GM12878 (cell line): Measurements from ENCODE around the gene ANKRD13C. TPM values are rescaled to one million over a fixed set of nuclear protein-coding genes. Genes with fewer than 3 reads are reported as not detected.
A peak's percentile ranks its signal among the peaks of the same experiment; 100 is the strongest.

Experiments used
- ATAC-seq: fragments of 200-7000 bp; cut with Tn5 transposase; 3 replicates; pipeline ENCODE4 v1.9.1; 2020; ENCODE audit warnings: mild to moderate bottlenecking, moderate library complexity
- BruUV-seq: library from RNA; stranded (reverse); fragments of 400-500 nt; replicated peaks from 2 replicates; lab custom pipeline; 2021; lab: Mats Ljungman, UMichigan
- CTCF ChIA-PET: fragments of 300-600 bp; sonication (Branson Sonifier 250); formaldehyde crosslinking; extraction: SDS; loops from one replicate; lab custom pipeline; 2021; ENCODE audit warnings: inconsistent platforms; lab: Yijun Ruan, JAX
- POLR2A ChIA-PET: fragments of 350-600 bp; formaldehyde crosslinking; extraction: SDS; loops from one replicate; lab custom pipeline; 2021; ENCODE audit warnings: inconsistent platforms; lab: Charles Lee
- RAD21 ChIA-PET: fragments of 300-600 bp; sonication (Branson Sonifier 250); formaldehyde crosslinking; loops from one replicate; lab custom pipeline; 2023; ENCODE audit warnings: antibody characterized with exemption; ENCODE audit not compliant: unreplicated experiment; lab: Charles Lee
- SMC1A ChIA-PET: fragments of 300-600 bp; sonication (Branson Sonifier 250); formaldehyde crosslinking; loops from one replicate; lab custom pipeline; 2023; ENCODE audit not compliant: unreplicated experiment, uncharacterized antibody; lab: Charles Lee
- DNase-seq: peaks from one replicate; pipeline ENCODE4 v3.0.0-alpha.2; 2011; ENCODE audit warnings: low read depth, low spot score
- FAIRE-seq: peaks from 3 replicates; lab custom pipeline; 2011; peaks lifted over from hg19 to GRCh38; lab: Jason Lieb, UNC
- H2AFZ ChIP-seq: 2 replicates; pipeline ENCODE4 v1.6.0; 2011; ENCODE audit warnings: low read depth, low read length, control low read depth; ENCODE audit not compliant: control insufficient read depth
- H3K27ac ChIP-seq: 2 replicates; pipeline ENCODE4 v1.5.1; 2011; ENCODE audit warnings: control low read depth; ENCODE audit not compliant: control insufficient read depth, insufficient read depth
- H3K27me3 ChIP-seq, 2 experiments: replicated peaks in 1 of 2; 2 replicates each; pipeline versions ENCODE4 v1.6.0 to v1.6.1; 2011; ENCODE audit warnings: low read length in 1 of 2; ENCODE audit not compliant: control insufficient read depth in 2 of 2, insufficient read depth in 2 of 2
- H3K36me3 ChIP-seq, 2 experiments: 2 replicates each; pipeline ENCODE4 v1.5.1; 2011; ENCODE audit warnings: low read length in 1 of 2; ENCODE audit not compliant: control insufficient read depth in 2 of 2, insufficient read depth in 2 of 2
- H3K4me1 ChIP-seq: 2 replicates; pipeline ENCODE4 v1.6.1; 2011; ENCODE audit warnings: mild to moderate bottlenecking, low read length, moderate library complexity, mixed read lengths; ENCODE audit not compliant: control insufficient read depth, insufficient read depth
- H3K4me2 ChIP-seq: 2 replicates; pipeline ENCODE4 v1.6.0; 2011; ENCODE audit warnings: control low read depth; ENCODE audit not compliant: control insufficient read depth, insufficient read depth
- H3K4me3 ChIP-seq: fragments of 200-600 bp; sonication (generic); 2 replicates; pipeline ENCODE4 v1.5.1; 2016
- H3K79me2 ChIP-seq: 2 replicates; pipeline ENCODE4 v1.6.0; 2011; ENCODE audit warnings: low read length; ENCODE audit not compliant: control insufficient read depth, insufficient read depth
- H3K9ac ChIP-seq: 2 replicates; pipeline ENCODE4 v1.8.0; 2011; ENCODE audit warnings: low read length, control low read depth, mixed read lengths; ENCODE audit not compliant: control insufficient read depth, insufficient read depth
- H3K9me3 ChIP-seq: replicated peaks from 3 replicates; pipeline ENCODE4 v1.5.1; 2011; ENCODE audit warnings: mild to moderate bottlenecking, low read length; ENCODE audit not compliant: control insufficient read depth, insufficient read depth
- H4K20me1 ChIP-seq: 2 replicates; pipeline ENCODE4 v1.6.0; 2011; ENCODE audit not compliant: control insufficient read depth, insufficient read depth
- ETV6 ChIP-seq, 2 experiments: fragments of 450-650 bp in 1 of 2; IDR thresholded peaks in 1 of 2; conservative IDR thresholded peaks in 1 of 2; 2 replicates each; pipeline ENCODE4 v1.6.1; 2014; ENCODE audit warnings: antibody characterized with exemption in 1 of 2, borderline replicate concordance in 1 of 2, low read depth in 1 of 2, mild to moderate bottlenecking in 1 of 2, moderate library complexity in 1 of 2
- GATAD2B ChIP-seq: fragments of 450-650 bp; conservative IDR thresholded peaks from 2 replicates; pipeline ENCODE4 v1.6.1; 2017; ENCODE audit warnings: low read depth, mild to moderate bottlenecking, moderate library complexity
- TARDBP ChIP-seq: IDR thresholded peaks from 2 replicates; pipeline ENCODE4 v1.6.1; 2016; ENCODE audit warnings: borderline replicate concordance
- ZBED1 ChIP-seq: IDR thresholded peaks from 2 replicates; pipeline ENCODE4 v1.6.1; 2016; ENCODE audit warnings: borderline replicate concordance
- WGBS: methylation state at CpG from one replicate; pipeline ENCODE4 v1.1.6; 2016; ENCODE audit warnings: low lambda C conversion rate; ENCODE audit not compliant: insufficient replicate concordance, insufficient coverage; ENCODE audit errors: missing lambda C conversion rate; 5-methylcytosine and 5-hydroxymethylcytosine counted together
- in situ Hi-C: fragments of 300-500 bp; cut with MboI; formaldehyde crosslinking; loops from 9 replicates; pipeline ENCODE4 v1.14.3; 2018; ENCODE audit warnings: mixed read lengths
- intact Hi-C: fragments of 100-400 bp; cut with micrococcal nuclease; formaldehyde crosslinking; loops from one replicate; pipeline ENCODE4 v1.14.2; 2022; ENCODE audit not compliant: unreplicated experiment
- polyA plus RNA-seq, 11 experiments: library from polyadenylated mRNA; depleted of rRNA in 4 of 11; unstranded in 6 of 11; stranded (reverse) in 5 of 11; fragments of >200 nt; fragmentation: Nextera tagmentation in 4 of 11; fragmentation: Illumina TruSeq in 1 of 11; extraction: Ambion mirVana in 4 of 11; extraction: Trizol in 1 of 11; gene quantifications; 1 replicate in 1 of 11; 2 replicates in 10 of 11; pipeline versions ENCODE4 v1.2.1 to v1.2.3, GENCODE V29; 2011 to 2016; ENCODE audit warnings: inconsistent platforms in 2 of 11, missing spikeins in 2 of 11, low read depth in 1 of 11
- total RNA-seq, 4 experiments: library from RNA; depleted of rRNA in 3 of 4; stranded (reverse); fragments of >200 nt in 3 of 4; fragmentation: Illumina TruSeq in 1 of 4; extraction: Trizol in 1 of 4; gene quantifications; 2 replicates each; pipeline versions ENCODE4 v1.2.1 to v1.2.3, GENCODE V29; 2013 to 2021
- TF ChIP-seq, protein P1 (sequence below): fragments of 450-650 bp; IDR thresholded peaks from 2 replicates; pipeline ENCODE4 v1.6.1; 2017; ENCODE audit warnings: mild to moderate bottlenecking, moderate library complexity
- TF ChIP-seq, protein P2 (sequence below): IDR thresholded peaks from 2 replicates; pipeline ENCODE4 v1.6.1; 2012; ENCODE audit warnings: improper control_type of control experiment, low read depth, low read length; ENCODE audit not compliant: insufficient replicate concordance
- TF ChIP-seq, protein P3 (sequence below): fragments of 450-650 bp; formaldehyde crosslinking; IDR thresholded peaks from 2 replicates; pipeline ENCODE4 v1.4.0; 2022; ENCODE audit warnings: mild to moderate bottlenecking, moderate library complexity

The ANKRD13C gene
- total and polyA plus RNA-seq, 10 of the 15 experiments (the other 5 are each of a cell fraction or from before 2014, with no cell fraction given) = 3.7 to 24.4 (median 14.1) TPM

DNA sequence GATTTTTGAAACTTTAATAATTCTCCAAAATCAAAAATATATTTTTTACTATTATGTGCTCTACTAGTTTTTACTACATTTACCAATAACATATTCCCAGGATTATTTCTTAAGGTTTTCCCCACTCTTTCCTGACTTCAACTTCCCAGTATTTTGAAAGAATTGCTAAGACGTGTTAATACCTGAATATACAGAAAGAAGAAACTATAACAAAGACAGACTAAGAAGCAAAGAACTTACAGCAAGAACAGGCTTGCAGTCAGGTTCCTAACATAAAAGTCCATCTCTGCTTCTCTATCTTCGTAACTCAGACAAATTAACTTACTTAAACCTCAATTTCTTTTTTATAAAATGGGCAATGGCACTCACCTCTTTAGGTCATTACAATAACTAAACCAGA lies 70.2 kb downstream of the ANKRD13C start (continued):
- TF ChIP-seq, protein P1, sequence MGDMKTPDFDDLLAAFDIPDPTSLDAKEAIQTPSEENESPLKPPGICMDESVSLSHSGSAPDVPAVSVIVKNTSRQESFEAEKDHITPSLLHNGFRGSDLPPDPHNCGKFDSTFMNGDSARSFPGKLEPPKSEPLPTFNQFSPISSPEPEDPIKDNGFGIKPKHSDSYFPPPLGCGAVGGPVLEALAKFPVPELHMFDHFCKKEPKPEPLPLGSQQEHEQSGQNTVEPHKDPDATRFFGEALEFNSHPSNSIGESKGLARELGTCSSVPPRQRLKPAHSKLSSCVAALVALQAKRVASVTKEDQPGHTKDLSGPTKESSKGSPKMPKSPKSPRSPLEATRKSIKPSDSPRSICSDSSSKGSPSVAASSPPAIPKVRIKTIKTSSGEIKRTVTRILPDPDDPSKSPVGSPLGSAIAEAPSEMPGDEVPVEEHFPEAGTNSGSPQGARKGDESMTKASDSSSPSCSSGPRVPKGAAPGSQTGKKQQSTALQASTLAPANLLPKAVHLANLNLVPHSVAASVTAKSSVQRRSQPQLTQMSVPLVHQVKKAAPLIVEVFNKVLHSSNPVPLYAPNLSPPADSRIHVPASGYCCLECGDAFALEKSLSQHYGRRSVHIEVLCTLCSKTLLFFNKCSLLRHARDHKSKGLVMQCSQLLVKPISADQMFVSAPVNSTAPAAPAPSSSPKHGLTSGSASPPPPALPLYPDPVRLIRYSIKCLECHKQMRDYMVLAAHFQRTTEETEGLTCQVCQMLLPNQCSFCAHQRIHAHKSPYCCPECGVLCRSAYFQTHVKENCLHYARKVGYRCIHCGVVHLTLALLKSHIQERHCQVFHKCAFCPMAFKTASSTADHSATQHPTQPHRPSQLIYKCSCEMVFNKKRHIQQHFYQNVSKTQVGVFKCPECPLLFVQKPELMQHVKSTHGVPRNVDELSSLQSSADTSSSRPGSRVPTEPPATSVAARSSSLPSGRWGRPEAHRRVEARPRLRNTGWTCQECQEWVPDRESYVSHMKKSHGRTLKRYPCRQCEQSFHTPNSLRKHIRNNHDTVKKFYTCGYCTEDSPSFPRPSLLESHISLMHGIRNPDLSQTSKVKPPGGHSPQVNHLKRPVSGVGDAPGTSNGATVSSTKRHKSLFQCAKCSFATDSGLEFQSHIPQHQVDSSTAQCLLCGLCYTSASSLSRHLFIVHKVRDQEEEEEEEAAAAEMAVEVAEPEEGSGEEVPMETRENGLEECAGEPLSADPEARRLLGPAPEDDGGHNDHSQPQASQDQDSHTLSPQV = no peak
- no peak for TF ChIP-seq TARDBP
- TF ChIP-seq ETV6 (conservative IDR thresholded peaks at IDR 0.05 in 1 of 2, IDR thresholded peaks at IDR 0.05 in 1 of 2; ENCODE audit: borderline replicate concordance in 1 of 2, low read depth in 1 of 2) = no peak
- no peak for TF ChIP-seq GATAD2B

DNA sequence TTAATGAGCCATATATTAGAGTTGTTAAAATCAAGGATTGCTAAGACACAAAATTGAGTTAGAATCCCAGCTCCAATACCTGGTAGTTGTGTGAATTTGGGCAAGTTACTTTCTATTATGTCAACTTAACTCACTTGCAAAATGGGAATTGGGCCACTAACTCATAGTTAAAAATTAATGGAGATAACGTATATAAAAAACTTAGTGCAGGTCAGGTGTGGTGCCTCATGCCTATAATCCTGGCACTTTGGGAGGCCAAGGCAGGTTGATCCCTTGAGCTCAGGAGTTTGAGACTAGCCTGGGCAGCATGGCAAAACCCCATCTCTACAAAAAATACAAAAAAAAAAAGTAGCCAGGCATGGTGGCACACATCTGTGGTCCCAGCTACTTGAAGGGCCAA lies 75.8 kb downstream of the ANKRD13C start:
- no peak for DNase-seq
- Histone ChIP-seq H3K27me3 (no peaks in the 10 kb centered on the region), H3K27ac (no peak overlapping the region), H4K20me1 (no peaks in the 10 kb centered on the region), H2AFZ (no peak overlapping the region), H3K4me3 (no peak overlapping the region), H3K36me3 (no peaks in the 10 kb centered on the region; a peak in 1 of 4 replicates), H3K4me1 (no peaks in the 10 kb centered on the region), H3K9me3 (no peaks in the 10 kb centered on the region), H3K79me2 (no peaks in the 10 kb centered on the region), H3K9ac (no peak overlapping the region), H3K4me2 (no peak overlapping the region)
- BruUV-seq = no TSS peak
- no peak for ATAC-seq
- peak; percentile 27 for FAIRE-seq
- ChIA-PET POLR2A (no interaction called here), SMC1A (interaction anchor here (0.6 to 0.8 kb wide), 2 partner anchors 14 to 163 kb away, joined by 3 read pairs; no protein-coding TSS in a partner anchor), CTCF (interaction anchor here (0.8 to 1.0 kb wide), 2 partner anchors 15 to 18 kb away, joined by 3 read pairs; no protein-coding TSS in a partner anchor), RAD21 (no interaction called here)
- intact Hi-C loops (no loop called here), in situ Hi-C loops (no loop called here)
- 100% methylated on average over 1 of the region's 1 CpG for WGBS
- TF ChIP-seq, protein P2, sequence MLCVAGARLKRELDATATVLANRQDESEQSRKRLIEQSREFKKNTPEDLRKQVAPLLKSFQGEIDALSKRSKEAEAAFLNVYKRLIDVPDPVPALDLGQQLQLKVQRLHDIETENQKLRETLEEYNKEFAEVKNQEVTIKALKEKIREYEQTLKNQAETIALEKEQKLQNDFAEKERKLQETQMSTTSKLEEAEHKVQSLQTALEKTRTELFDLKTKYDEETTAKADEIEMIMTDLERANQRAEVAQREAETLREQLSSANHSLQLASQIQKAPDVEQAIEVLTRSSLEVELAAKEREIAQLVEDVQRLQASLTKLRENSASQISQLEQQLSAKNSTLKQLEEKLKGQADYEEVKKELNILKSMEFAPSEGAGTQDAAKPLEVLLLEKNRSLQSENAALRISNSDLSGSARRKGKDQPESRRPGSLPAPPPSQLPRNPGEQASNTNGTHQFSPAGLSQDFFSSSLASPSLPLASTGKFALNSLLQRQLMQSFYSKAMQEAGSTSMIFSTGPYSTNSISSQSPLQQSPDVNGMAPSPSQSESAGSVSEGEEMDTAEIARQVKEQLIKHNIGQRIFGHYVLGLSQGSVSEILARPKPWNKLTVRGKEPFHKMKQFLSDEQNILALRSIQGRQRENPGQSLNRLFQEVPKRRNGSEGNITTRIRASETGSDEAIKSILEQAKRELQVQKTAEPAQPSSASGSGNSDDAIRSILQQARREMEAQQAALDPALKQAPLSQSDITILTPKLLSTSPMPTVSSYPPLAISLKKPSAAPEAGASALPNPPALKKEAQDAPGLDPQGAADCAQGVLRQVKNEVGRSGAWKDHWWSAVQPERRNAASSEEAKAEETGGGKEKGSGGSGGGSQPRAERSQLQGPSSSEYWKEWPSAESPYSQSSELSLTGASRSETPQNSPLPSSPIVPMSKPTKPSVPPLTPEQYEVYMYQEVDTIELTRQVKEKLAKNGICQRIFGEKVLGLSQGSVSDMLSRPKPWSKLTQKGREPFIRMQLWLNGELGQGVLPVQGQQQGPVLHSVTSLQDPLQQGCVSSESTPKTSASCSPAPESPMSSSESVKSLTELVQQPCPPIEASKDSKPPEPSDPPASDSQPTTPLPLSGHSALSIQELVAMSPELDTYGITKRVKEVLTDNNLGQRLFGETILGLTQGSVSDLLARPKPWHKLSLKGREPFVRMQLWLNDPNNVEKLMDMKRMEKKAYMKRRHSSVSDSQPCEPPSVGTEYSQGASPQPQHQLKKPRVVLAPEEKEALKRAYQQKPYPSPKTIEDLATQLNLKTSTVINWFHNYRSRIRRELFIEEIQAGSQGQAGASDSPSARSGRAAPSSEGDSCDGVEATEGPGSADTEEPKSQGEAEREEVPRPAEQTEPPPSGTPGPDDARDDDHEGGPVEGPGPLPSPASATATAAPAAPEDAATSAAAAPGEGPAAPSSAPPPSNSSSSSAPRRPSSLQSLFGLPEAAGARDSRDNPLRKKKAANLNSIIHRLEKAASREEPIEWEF = no peak
- TF ChIP-seq, protein P3, sequence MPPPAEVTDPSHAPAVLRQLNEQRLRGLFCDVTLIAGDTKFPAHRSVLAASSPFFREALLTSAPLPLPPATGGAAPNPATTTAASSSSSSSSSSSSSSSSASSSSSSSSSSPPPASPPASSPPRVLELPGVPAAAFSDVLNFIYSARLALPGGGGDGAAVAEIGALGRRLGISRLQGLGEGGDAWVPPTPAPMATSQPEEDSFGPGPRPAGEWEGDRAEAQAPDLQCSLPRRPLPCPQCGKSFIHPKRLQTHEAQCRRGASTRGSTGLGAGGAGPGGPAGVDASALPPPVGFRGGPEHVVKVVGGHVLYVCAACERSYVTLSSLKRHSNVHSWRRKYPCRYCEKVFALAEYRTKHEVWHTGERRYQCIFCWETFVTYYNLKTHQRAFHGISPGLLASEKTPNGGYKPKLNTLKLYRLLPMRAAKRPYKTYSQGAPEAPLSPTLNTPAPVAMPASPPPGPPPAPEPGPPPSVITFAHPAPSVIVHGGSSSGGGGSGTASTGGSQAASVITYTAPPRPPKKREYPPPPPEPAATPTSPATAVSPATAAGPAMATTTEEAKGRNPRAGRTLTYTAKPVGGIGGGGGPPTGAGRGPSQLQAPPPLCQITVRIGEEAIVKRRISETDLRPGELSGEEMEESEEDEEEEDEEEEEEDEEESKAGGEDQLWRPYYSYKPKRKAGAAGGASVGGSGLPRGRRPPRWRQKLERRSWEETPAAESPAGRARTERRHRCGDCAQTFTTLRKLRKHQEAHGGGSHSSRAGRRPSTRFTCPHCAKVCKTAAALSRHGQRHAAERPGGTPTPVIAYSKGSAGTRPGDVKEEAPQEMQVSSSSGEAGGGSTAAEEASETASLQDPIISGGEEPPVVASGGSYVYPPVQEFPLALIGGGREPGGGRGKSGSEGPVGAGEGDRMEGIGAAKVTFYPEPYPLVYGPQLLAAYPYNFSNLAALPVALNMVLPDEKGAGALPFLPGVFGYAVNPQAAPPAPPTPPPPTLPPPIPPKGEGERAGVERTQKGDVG = no peak
- TF ChIP-seq ZBED1 = no peak
